Sigmoid colon (tissue), 7 donors: ENCODE results near the gene SETBP1. TPM values are rescaled to one million over a fixed set of nuclear protein-coding genes. Genes with fewer than 3 reads are reported as not detected.

Experiments
- DNase-seq: peaks from one replicate; pipeline ENCODE4 v3.0.0-alpha.2; 2019
- H3K27ac ChIP-seq, 4 donors: fragments of 200-600 bp; sonication (generic); one replicate each; pipeline ENCODE4 v1.5.1; 2016 to 2019; ENCODE audit warnings: mild to moderate bottlenecking in 1 of 4
- H3K27me3 ChIP-seq, 3 donors: fragments of 200-600 bp; sonication (generic); one replicate each; pipeline ENCODE4 v1.5.1; 2019; ENCODE audit warnings: mild to moderate bottlenecking in 1 of 3
- H3K36me3 ChIP-seq, 4 donors: fragments of 200-600 bp; sonication (generic); one replicate each; pipeline ENCODE4 v1.5.1; 2016 to 2019
- H3K4me1 ChIP-seq, 4 donors: fragments of 200-600 bp; sonication (generic); one replicate each; pipeline ENCODE4 v1.5.1; 2017 to 2019
- H3K4me3 ChIP-seq, 4 donors: fragments of 200-600 bp; sonication (generic); one replicate each; pipeline ENCODE4 v1.5.1; 2017 to 2019; ENCODE audit warnings: mild to moderate bottlenecking in 2 of 4, moderate library complexity in 1 of 4
- H3K9me3 ChIP-seq, 4 donors: fragments of 200-600 bp in 3 of 4; sonication (generic) in 3 of 4; one replicate each; pipeline versions ENCODE4 v1.5.1 to v1.6.1; 2013 to 2019
- CTCF ChIP-seq, 4 experiments: fragments of 450-650 bp in 3 of 4; fragments of 200-600 bp in 1 of 4; IDR thresholded peaks; one replicate each; pipeline ENCODE4 v1.5.1; 2016 to 2019; ENCODE audit warnings: antibody characterized with exemption in 4 of 4, mild to moderate bottlenecking in 3 of 4, moderate library complexity in 2 of 4
- EP300 ChIP-seq, 4 donors: sonication (generic); formaldehyde crosslinking; IDR thresholded peaks; one replicate each; pipeline ENCODE4 v1.6.1; 2017; ENCODE audit warnings: antibody characterized with exemption in 4 of 4
- POLR2A ChIP-seq, 2 donors: fragments of 450-650 bp; IDR thresholded peaks; one replicate each; pipeline ENCODE4 v1.6.1; 2016; ENCODE audit warnings: antibody characterized with exemption in 2 of 2, mild to moderate bottlenecking in 2 of 2, moderate library complexity in 2 of 2
- POLR2AphosphoS5 ChIP-seq, 4 donors: sonication (generic); formaldehyde crosslinking; IDR thresholded peaks; one replicate each; pipeline ENCODE4 v1.6.1; 2017; ENCODE audit warnings: antibody characterized with exemption in 4 of 4
- WGBS, 2 donors: extraction: QIAGEN DNeasy Blood & Tissue Kit; methylation state at CpG; one replicate each; pipeline ENCODE4 v1.1.7; 2013; 5-methylcytosine and 5-hydroxymethylcytosine counted together
- intact Hi-C: fragments of 100-400 bp; cut with DNase I; formaldehyde crosslinking; loops from one replicate; pipeline ENCODE4 v1.15.1; 2023
- polyA plus RNA-seq, 3 donors: library from polyadenylated mRNA; stranded (reverse); fragments of 200-250 nt; gene quantifications; one replicate each; pipeline ENCODE4 v1.2.3, GENCODE V29; 2013
- total RNA-seq, 4 donors: library from RNA; depleted of rRNA; stranded (reverse); fragments of >200 nt; gene quantifications; one replicate each; pipeline ENCODE4 v1.1.0, GENCODE V29; 2016
- donor health status: healthy with polysubstance abuse.
- donor health status: Bipolar disorder and iron deficiency.
- donor health status: healthy.

SETBP1 gene
- total and polyA plus RNA-seq, 7 donors = 0.69 to 100 (median 67.9) TPM

- peaks cover 0 to 24% (median 7%) of the 10 kb centered on the region in 4 donors for H3K4me1 ChIP-seq
- intact Hi-C loops = no loop called here
- H3K36me3 ChIP-seq = no peaks in the 10 kb centered on the region
- H3K9me3 ChIP-seq = no peaks in the 10 kb centered on the region
- no peaks in the 10 kb centered on the region for H3K27me3 ChIP-seq
- DNase-seq = no peak
- no peak for TF ChIP-seq EP300 (IDR thresholded peaks at IDR 0.05)
- no peak for TF ChIP-seq POLR2AphosphoS5 (IDR thresholded peaks at IDR 0.05)
- no peak for TF ChIP-seq CTCF (IDR thresholded peaks at IDR 0.05)
- no peak for TF ChIP-seq POLR2A (IDR thresholded peaks at IDR 0.05)
- H3K4me3 ChIP-seq = no peak overlapping the region
- no peak overlapping the region for H3K27ac ChIP-seq
- 99 to 100% methylated on average over 2 of the region's 2 CpGs for WGBS, 2 donors
Measured at GRCh38 chr18:44754567-44754966, 73.9 kb downstream of the SETBP1 start.

DNA sequence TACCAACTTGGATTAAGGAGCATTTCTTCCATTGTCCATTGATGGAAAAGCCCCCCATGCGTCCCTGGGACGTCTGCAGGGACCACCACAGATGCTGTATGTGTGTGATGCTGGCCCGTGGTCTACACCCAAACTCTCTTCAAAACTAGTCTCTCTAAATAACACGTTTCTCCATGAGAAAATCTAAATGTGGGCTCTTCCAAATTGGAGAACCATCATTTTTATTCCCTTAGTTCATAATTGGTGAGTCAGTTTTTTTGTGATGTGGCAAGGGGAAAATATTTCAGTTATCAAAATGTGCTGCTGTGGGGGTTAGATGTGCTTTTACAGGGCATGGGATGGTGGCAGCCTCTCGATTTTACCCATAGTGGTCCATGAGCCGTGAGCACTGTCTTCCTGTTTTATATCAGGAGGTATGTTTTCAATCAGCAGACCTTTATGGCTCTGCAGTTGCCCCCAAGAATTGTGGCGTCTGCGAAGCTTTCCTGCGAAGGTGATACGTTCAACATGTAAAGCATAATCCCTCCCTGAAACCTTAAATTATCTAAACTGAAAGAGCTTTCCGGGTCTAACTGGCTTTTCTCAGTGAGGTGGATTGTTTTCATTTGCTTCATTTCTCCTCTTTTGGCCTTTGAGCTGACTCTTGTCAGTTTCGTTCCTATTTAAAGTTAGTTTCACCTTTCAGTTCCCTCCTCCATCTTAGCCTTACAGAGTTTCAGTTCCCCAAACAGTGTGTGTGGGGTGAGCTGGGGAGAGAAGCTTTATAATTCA, 78.4 kb downstream of the SETBP1 start:
- intact Hi-C loops = no loop called here
- no peaks in the 10 kb centered on the region for H3K9me3 ChIP-seq
- H3K27me3 ChIP-seq = no peaks in the 10 kb centered on the region
- H3K27ac ChIP-seq = peak overlapping the region; percentile 41 to 71 (median 50)
- WGBS, 2 donors = 62 to 86% methylated on average over 12 of the region's 12 CpGs
- no peak overlapping the region for H3K4me3 ChIP-seq
- H3K4me1 ChIP-seq = peaks cover 0 to 47% (median 23%) of the 10 kb centered on the region in 4 donors
- no peaks in the 10 kb centered on the region for H3K36me3 ChIP-seq
- TF ChIP-seq CTCF (IDR thresholded peaks at IDR 0.05) = no peak
- no peak for TF ChIP-seq POLR2AphosphoS5 (IDR thresholded peaks at IDR 0.05)
- no peak for TF ChIP-seq EP300 (IDR thresholded peaks at IDR 0.05)
- TF ChIP-seq POLR2A (IDR thresholded peaks at IDR 0.05) = no peak
- DNase-seq = no peak

DNA sequence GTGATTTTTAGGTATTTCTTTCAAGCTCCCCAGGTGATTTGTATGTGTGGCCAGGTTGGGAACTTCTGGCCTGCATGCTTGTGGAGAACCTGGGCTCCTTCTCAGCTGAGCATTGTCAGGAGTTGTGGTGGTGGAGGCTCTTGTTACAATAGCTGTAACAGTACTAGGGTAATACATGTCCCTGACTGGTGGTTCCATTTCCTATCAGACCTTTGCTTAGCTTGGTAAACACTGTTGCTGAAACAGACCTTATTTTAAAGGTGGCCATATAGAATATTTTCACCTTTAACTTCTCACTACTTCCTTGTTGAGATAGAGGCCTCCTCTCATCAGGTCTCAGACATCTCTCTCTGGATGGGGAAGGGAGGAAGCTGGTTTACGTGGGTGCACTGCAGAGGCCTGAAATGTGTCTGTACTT, 79.2 kb downstream of the SETBP1 start:
- no peak for DNase-seq
- H3K27ac ChIP-seq = peak overlapping the region; percentile 41 to 71 (median 50)

DNA sequence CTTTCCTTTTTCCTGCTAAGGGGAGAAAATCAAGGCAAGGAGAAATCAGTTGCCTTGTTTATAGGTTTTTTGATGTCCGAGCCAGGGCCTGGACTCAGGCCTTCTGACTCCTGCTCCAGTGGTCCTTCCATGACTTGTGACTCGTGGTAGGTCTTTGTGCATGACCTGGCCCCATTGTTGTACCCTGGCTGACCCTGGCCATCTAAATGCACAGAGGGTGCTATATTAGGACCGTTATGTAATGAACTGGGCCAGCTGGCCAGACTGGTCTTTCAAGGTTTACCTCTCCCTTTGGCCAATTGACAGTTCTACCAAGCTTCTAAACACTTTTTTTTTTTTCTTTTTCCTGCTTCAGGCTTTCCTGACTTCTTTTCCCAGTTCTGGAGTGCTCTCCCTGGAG, 81.1 kb downstream of the SETBP1 start:
- Histone ChIP-seq H3K27me3 (no peaks in the 10 kb centered on the region), H3K4me1 (peaks cover 0 to 63% (median 40%) of the 10 kb centered on the region in 4 donors), H3K36me3 (no peaks in the 10 kb centered on the region), H3K27ac (peak overlapping the region in 2 of 4 donors; percentile 12 to 16), H3K9me3 (no peaks in the 10 kb centered on the region), H3K4me3 (no peak overlapping the region)
- DNase-seq = no peak
- 36 to 53% methylated on average over 3 of the region's 3 CpGs for WGBS, 2 donors
- intact Hi-C loops = no loop called here
- TF ChIP-seq CTCF (IDR thresholded peaks at IDR 0.05) (no peak), POLR2A (IDR thresholded peaks at IDR 0.05) (no peak)

More for the DNA sequence above, 79.2 kb downstream of the SETBP1 start:
- WGBS, 2 donors = 58 to 83% methylated on average over 1 of the region's 1 CpG
- no peak overlapping the region for H3K4me3 ChIP-seq
- no peaks in the 10 kb centered on the region for H3K36me3 ChIP-seq
- intact Hi-C loops = no loop called here
- TF ChIP-seq CTCF (IDR thresholded peaks at IDR 0.05) (no peak), POLR2AphosphoS5 (IDR thresholded peaks at IDR 0.05) (no peak), POLR2A (IDR thresholded peaks at IDR 0.05) (no peak), EP300 (IDR thresholded peaks at IDR 0.05) (no peak)
- no peaks in the 10 kb centered on the region for H3K27me3 ChIP-seq
- H3K9me3 ChIP-seq = no peaks in the 10 kb centered on the region
- H3K4me1 ChIP-seq = peaks cover 0 to 49% (median 26%) of the 10 kb centered on the region in 4 donors
